K562 (cell line): ENCODE measurements around the gene ARFGAP3. TPM values are rescaled to one million over a fixed set of nuclear protein-coding genes. Genes with fewer than 3 reads are reported as not detected.
A peak's percentile ranks its signal among the peaks of the same experiment; 100 is the strongest.

Source experiments
- ARID4B ChIP-seq: sonication (generic); formaldehyde crosslinking; IDR thresholded peaks from 2 replicates; pipeline ENCODE4 v1.8.0; 2022; ENCODE audit warnings: mild to moderate bottlenecking, missing genetic modification reagents
- ERF ChIP-seq: fragments of 450-650 bp; formaldehyde crosslinking; IDR thresholded peaks from 2 replicates; pipeline ENCODE4 v1.4.0; 2020; ENCODE audit warnings: mild to moderate bottlenecking, mixed read lengths
- KDM1A ChIP-seq, 2 experiments: fragments of 450-650 bp; IDR thresholded peaks; 2 replicates each; pipeline ENCODE4 v1.6.1; 2016; ENCODE audit warnings: mild to moderate bottlenecking in 2 of 2
- MBD1 ChIP-seq: fragments of 250-450 bp; sonication (Bioruptor Pico); IDR thresholded peaks from 2 replicates; pipeline ENCODE4 v1.8.0; 2022; ENCODE audit warnings: inconsistent platforms
- NELFE ChIP-seq: IDR thresholded peaks from 2 replicates; pipeline ENCODE4 v1.6.1; 2011; ENCODE audit warnings: mild to moderate bottlenecking; ENCODE audit not compliant: insufficient read depth, insufficient read length
- PRMT5 ChIP-seq: sonication (generic); formaldehyde crosslinking; IDR thresholded peaks from 2 replicates; pipeline ENCODE4 v1.5.0; 2020; ENCODE audit warnings: missing genetic modification reagents
- ZNF274 ChIP-seq: IDR thresholded peaks from 2 replicates; pipeline ENCODE4 v1.6.1; 2011; ENCODE audit warnings: low read depth, mild to moderate bottlenecking, low read length, moderate library complexity, borderline replicate concordance
- ZNF318 ChIP-seq, 2 experiments: fragments of 450-650 bp; IDR thresholded peaks; 2 replicates each; pipeline ENCODE4 v1.6.1; 2016; ENCODE audit warnings: mild to moderate bottlenecking in 2 of 2, borderline replicate concordance in 1 of 2, low read depth in 1 of 2, moderate library complexity in 1 of 2
- polyA plus RNA-seq, 8 experiments: library from polyadenylated mRNA; depleted of rRNA in 4 of 8; stranded (reverse) in 5 of 8; unstranded in 3 of 8; fragments of >200 nt; fragmentation: Nextera tagmentation in 2 of 8; fragmentation: Illumina TruSeq in 1 of 8; extraction: Ambion mirVana in 2 of 8; extraction: Trizol in 1 of 8; gene quantifications; 2 replicates each; pipeline versions ENCODE4 v1.2.1 to v1.2.3, GENCODE V29; 2011 to 2014; ENCODE audit warnings: inconsistent platforms in 1 of 8, missing spikeins in 1 of 8
- total RNA-seq, 7 experiments: library from RNA; depleted of rRNA in 6 of 7; stranded (reverse); fragments of >200 nt in 6 of 7; fragmentation: Illumina TruSeq in 2 of 7; extraction: Trizol in 2 of 7; gene quantifications; 2 replicates each; pipeline versions ENCODE4 v1.2.1 to v1.2.3, GENCODE V29; 2011 to 2021; ENCODE audit warnings: low replicate concordance in 1 of 7
- TF ChIP-seq, protein P1 (sequence below): fragments of 200-400 bp; formaldehyde crosslinking; IDR thresholded peaks from 2 replicates; pipeline ENCODE4 v1.6.1; 2017; ENCODE audit warnings: mild to moderate bottlenecking, low read depth, low read length, moderate library complexity

Gene ARFGAP3
- total and polyA plus RNA-seq, 9 of the 15 experiments (the other 6 are each of a cell fraction or from before 2014, with no cell fraction given): 14.2 to 31.9 (median 22.7) TPM

- TF ChIP-seq ZNF318 (IDR thresholded peaks at IDR 0.05; ENCODE audit: borderline replicate concordance in 1 of 2, low read depth in 1 of 2) (no peak), ZNF274 (no peak), KDM1A (IDR thresholded peaks at IDR 0.05) (no peak), ARID4B (CRISPR knock-in tag) (peak; percentile 83), ERF (0 out of 2 replicates have a peak, but pooled peaks have one; percentile 16), MBD1 (peak; percentile 90; the same call in 1 of the 2 replicates), PRMT5 (CRISPR knock-in tag) (no peak), NELFE (no peak)
- TF ChIP-seq, protein P1, sequence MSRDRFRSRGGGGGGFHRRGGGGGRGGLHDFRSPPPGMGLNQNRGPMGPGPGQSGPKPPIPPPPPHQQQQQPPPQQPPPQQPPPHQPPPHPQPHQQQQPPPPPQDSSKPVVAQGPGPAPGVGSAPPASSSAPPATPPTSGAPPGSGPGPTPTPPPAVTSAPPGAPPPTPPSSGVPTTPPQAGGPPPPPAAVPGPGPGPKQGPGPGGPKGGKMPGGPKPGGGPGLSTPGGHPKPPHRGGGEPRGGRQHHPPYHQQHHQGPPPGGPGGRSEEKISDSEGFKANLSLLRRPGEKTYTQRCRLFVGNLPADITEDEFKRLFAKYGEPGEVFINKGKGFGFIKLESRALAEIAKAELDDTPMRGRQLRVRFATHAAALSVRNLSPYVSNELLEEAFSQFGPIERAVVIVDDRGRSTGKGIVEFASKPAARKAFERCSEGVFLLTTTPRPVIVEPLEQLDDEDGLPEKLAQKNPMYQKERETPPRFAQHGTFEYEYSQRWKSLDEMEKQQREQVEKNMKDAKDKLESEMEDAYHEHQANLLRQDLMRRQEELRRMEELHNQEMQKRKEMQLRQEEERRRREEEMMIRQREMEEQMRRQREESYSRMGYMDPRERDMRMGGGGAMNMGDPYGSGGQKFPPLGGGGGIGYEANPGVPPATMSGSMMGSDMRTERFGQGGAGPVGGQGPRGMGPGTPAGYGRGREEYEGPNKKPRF: no peak
Observed at GRCh38 chr22:42856865-42857704, at the start of gene ARFGAP3 (continued).
